Measurements from ENCODE around the gene FKBP6.
"Not testable (repeated sequence)": the region's sequence is repeated elsewhere in the genome, so short reads cannot be mapped to it uniquely, and the experiment has no call there.

The FKBP6 gene

GRCh38 chr7:73395538-73396503, 67.9 kb downstream of the FKBP6 start:
- DNase-seq: no peak

- no peak for DNase-seq
These were observed 69.7 kb downstream of the FKBP6 start for GRCh38 chr7:73397521-73398281.

DNA sequence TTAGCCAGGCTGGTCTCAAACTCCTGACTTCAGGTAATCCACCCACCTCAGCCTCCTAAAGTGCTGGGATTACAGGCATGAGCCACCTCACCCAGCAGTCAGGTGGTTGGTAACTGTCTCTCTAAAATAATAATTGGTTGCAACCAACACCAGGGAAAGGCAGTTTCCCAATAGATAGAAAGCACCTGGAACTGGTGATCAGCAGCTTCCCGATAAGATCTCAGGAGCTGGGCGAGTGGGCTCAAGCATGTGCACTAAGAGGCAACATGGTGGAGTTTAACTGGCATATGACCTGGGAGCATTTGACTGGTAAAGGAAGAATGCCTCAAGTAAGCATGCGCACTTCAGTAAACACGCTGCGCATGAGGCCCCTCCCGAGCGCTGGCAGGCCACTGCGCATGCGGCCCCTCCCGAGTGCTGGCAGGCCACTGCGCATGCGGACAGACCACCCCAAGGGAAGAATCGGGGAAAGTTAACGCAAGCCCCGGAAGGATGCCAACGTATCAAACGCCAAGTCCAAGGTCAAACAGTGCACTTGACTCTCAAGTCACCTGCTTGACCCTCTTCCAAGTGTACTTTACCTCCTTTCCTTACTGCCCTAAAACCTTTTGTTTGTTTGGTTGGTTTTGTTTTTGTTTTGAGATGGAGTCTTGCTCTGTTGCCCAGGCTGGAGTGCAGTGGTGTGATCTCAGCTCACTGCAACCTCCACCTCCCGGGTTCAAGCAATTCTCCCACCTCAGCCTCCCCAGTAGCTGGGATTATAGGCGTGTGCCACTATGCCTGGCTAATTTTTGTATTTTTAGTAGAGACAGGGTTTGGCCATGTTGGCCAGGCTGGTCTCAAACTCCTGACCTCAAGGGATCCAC, 71.5 kb downstream of the FKBP6 start:
- DNase-seq: peak; percentile 73

DNA sequence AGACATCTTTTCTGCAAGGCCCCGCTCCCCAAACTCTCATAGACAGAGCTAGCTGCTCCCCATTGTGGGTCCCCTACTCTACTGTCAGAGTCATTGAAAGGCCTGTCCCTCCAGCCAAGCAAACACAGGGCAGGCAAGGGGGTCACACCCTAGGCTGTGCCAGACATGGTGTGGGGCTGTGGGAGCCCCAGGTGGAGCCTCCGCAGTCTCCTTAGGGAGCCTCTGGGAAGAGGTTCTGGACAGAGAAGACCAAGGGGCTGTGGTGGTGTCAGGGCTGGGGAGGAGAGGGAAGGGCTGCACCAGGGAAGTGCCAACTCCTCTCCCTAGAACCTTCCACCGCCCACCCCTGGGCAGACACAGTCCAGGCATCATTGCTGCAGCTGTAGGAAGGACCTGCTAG, 76.9 kb downstream of the FKBP6 start:
- DNase-seq: not testable (repeated sequence)

All from stimulated activated CD4-positive, alpha-beta T cell treated with anti-CD3 and anti-CD28 coated beads, Interleukin-4, amount 100 ng/mL, for 1 hour (primary cell).